Activated CD8-positive, alpha-beta memory T cell treated with anti-CD3 and anti-CD28 coated beads, Interleukin-2, amount 50 U/mL, for 1 hour (primary cell): ENCODE results near the gene KLF16.

ENCODE experiments used
- DNase-seq: peaks from one replicate; pipeline ENCODE4 v3.0.0-alpha.2; 2020; ENCODE audit errors: extremely low read depth

Gene KLF16

DNA sequence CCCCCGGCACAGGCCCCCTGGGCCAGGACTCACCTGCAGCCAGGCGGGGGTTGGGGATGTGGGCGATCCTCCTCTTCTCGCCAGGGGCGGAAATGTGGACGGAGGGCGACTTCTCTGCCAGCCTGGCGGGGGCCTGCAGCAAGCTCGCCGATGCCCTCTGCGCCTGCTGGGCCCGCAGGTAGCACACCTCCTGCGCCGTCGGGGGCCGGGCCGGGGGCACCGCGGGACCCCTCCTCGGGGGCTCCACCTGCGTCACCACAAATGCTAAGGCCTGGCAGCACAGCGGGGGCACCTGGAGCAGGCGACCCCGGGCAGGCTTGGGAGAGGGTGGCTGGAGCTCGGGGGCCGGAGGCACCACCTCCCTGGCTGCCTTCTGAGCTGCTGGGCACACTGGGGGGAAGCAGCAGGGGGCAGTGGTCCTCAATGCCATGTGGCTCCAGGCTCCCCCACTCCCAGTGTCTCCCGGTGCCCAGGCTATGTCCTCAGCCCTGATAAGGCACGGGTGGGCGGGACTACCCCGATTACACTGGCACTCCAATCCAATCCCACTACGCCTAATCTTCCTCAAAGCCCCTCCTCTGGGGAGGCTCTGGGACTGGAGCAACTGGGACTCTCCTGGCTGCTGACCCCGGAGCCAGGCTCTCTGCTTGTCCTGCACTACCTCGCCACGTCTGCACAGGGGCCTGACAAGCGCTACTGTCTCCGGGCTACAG is 39.7 kb downstream of the KLF16 start:
- no peak for DNase-seq

DNA sequence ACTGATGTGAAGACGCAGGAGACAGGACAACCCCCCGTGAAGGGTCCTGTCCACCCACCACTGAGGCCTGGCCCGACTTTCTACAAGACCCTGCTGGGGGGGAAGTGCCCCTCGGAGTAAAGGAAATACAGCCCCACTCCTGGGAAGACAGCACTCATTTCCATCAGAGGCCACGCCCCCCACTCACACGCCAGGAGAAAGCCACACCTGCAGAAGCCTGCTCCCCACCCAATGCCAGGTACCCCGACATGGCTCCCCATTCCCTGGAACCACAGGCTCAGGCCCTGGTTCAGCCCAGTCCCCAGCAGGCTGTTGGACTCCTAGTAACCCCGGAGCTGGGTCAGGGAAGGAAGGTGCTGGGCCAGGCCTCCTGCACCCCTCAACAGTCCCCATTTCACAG is 40.4 kb downstream of the KLF16 start:
- DNase-seq: no peak

- no peak for DNase-seq
These were observed 41.2 kb downstream of the KLF16 start for GRCh38 chr19:1822210-1822609.

DNA sequence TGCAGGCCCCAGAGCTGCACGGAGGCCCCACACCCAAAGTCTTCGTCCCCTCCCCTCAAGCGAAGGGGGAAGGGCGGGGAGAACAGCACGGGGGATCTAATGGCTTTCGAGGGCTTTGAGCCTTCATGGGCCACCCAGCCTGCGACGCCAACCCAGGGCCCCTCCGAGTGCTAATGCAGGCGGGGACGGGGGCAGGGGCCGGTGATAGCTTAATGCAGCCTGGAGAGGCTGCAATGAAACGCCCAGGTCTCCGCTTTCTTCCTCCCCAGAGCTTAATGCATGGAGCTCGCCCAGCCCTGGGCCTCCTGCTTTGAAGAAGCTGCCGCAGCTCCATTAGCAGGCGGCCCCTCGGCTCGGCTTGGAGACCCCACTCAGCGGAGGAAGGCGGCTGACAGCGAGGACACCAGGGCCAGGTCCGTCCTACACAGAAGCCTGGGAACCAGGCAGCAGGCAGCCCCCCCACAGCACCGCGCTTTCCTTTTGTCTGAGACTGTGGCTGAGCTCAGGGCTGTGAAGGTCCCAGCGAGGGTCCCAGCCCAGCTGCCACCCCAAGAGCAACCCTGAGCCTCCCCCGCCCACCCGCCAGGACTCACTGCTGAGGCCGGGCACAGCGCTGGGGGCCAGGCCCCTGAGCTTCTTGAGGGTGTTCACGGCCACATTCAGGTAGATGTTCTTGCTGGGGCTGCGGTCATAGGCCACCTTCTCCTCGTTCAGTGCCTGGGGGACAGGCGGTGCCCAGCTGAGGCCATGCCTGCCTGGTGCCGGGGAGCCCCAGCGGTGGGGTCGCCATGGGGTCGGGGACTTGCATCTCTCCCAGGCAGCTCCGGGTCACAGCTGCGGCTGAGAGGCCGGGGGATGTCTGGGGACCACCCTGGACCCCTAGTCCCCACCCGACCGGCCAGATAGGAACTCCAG is 43.8 kb downstream of the KLF16 start:
- DNase-seq: no peak

DNA sequence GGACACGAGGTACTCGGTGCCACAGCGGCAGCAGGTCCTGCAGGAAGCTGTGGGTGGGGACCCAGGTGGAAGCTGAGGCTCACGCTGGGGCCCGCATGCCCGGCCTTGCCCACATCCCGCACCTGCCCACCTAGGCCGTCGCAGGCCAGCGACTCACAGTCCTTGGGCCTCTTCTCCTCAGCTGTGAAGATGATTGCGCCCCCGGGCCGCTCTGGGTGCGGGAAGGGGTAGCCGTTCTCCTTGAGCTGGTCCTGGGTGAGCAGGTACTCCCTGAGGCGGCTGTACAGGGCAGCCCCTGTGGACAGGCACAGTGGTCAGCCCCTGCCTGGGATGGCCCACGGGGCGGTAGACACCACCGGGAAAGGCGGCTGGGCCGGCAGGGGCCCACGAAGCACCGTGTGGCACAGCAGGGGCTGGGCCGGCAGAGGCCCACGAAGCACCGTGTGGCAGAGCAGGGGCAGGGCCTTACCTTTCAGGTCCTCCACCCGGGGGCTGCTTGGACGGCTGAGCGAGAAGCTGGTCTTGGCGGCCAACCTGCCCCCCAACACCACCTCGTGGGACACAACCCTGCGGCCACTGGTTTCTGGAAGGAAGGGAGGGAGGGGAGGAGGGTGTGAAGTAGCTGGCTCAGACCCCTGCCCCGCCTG is 44.7 kb downstream of the KLF16 start:
- no peak for DNase-seq

GRCh38 chr19:1817553-1818179 is 45.7 kb downstream of the KLF16 start:
- no peak for DNase-seq

DNA sequence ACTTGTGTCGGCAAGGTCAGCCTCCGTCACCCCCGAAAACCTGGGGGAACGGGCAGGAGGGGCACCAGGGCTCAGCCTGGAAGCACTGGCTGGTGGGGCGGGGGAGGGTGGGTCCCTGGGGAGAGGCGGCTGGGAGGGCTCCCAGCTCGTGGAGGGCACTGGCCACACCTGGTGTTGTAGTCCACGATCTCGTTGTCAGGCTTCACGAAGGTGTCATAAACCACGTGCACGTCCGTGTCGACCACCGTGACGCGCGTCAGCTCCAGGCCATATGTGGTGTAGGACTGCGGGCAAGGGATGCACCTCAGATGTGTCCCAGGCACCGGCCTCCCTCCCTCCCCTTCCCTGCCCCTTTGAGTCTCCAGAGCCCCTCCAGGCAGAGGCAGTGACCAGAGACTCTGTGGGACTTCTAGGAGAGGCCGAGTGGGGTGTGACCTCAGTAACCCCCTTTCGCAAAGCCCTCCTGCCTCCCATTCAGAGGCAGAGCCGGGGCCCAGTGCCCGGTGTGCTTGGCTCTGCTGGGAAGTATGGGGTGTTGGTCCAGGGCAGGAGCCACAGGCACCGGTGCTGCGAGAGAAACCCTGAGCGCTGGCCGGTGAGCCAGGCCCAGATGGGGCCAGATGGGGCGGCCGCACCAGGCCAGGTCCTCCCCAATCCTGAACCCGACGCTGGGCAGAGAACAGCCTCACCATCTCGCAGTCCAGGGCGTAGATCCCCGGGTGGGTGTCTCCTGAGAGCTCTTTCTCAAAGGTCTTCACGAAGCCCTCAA is 46.7 kb downstream of the KLF16 start:
- no peak for DNase-seq

GRCh38 chr19:1815605-1816529 is 47.5 kb downstream of the KLF16 start:
- DNase-seq: no peak

- DNase-seq: no peak
These were observed 48.4 kb downstream of the KLF16 start for GRCh38 chr19:1814833-1815604.

- no peak for DNase-seq
These were observed 49.0 kb downstream of the KLF16 start for GRCh38 chr19:1814391-1814790.

GRCh38 chr19:1813192-1814182 is 49.9 kb downstream of the KLF16 start:
- no peak for DNase-seq

GRCh38 chr19:1812426-1813191 is 50.8 kb downstream of the KLF16 start:
- DNase-seq: peak; percentile 65

DNA sequence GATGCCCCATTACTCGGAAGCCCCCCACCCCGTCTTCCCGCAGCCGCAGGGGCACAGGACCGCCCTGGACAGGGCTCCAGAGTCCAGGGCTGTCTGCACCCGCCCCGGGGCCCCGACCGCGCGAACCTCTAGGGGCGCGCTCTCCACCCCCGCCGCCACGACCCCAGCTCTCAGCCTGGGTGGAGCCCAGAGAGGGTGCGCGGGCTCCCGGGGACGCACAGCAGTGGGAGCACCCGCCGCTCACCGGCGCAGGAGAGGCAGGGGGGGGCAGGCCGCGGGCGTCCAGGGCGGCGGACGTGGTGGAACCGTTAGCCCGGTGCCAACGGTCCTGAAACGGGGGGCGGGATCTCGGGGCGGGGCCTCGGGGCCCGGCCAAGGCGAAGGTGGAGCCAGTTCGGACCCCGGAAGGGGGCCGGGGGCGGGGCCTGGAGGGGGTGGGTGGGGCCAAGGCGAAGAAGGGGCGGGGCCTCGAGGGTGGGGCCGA is 51.4 kb downstream of the KLF16 start, which contains the start of gene ATP8B3:
Gene ATP8B3, minus strand, starts transcription at position 335 of the 484 bp plus-strand sequence. CDS start 540 bp downstream, outside the sequence.
- no peak for DNase-seq

GRCh38 chr19:1811472-1811894 is 51.9 kb downstream of the KLF16 start:
- no peak for DNase-seq

DNA sequence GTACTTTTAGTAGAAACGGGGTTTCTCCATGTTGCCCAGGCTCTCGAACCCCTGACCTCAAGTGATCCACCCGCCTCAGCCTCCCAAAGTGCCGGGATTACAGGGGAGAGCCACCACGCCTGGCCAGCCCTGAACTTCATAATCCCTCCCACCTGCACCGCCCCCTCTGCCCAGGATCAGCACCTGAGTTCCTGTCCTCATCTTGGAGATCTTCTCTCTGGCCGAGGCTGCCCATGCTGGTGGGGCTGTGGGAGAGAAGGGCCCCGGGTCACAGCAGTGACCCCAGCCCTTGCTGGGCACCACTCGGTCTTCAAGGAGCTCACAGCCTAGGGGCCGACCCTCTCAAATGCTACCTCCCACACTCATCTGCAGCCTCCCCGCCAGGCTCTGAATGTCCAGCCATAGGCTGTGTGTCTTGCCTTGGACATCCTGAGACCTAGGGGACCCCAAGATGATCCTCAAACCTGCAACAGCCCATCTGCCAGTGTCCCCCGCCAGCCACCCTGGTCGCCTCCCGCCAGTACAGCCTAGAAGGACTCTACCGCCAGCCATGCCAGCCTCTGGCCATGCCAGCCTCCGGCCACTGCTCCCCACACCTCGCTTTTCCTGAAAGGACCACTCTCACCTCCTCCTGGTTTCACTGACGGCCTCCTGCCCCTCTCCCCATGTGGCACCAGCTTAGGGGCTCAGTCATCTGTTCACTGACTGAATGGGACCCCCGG is 52.8 kb downstream of the KLF16 start:
- no peak for DNase-seq

DNA sequence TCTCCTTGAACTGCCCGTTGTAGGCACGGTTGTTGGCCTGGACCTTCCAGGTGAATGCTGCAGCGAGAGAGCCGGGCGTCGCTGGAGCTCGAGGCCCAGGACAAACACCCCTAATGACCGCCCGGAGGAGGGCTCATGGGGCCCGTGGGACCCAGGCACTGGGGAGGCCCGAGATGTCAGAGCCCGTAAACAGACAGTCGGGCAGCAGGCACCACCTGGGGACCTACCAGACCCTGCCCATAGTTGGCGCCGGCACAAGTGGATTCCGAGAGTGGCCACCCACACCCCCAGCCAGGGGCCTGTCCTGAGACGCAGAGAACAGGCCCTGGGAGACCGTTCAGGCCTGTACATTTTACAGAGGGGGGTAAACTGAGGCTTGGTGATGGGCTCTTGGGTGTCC is 53.7 kb downstream of the KLF16 start:
- DNase-seq: no peak

DNA sequence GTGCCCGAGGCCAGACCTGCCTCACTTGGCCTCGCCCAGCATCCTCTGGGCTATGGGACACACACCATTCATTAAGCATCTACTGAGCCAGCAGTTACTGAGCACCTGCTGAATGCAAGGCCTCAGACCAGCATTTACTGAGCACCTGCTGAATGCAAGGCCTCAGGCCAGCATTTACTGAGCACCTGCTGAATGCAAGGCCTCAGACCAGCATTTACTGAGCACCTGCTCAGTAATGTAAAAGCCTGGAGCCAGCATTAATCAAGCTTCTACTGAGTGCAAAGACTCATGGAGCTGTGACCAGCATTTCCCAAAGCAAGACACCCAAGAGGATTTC is 55.0 kb downstream of the KLF16 start:
- DNase-seq: no peak
